Upper lobe of right lung (tissue), 1 donor: ENCODE measurements around the gene ZNF366. TPM values are rescaled to one million over a fixed set of nuclear protein-coding genes. Genes with fewer than 3 reads are reported as not detected.
A peak's percentile ranks its signal among the peaks of the same experiment; 100 is the strongest.

ENCODE experiments used
- ATAC-seq: fragments of 200-7000 bp; cut with Tn5 transposase; one replicate; pipeline ENCODE4 v1.9.1; 2020; ENCODE audit warnings: mild to moderate bottlenecking, moderate library complexity
- DNase-seq: peaks from one replicate; pipeline ENCODE4 v3.0.0-alpha.2; 2020
- H3K27ac ChIP-seq: fragments of 200-600 bp; one replicate; pipeline ENCODE4 v1.8.0; 2022
- H3K27me3 ChIP-seq: fragments of 200-600 bp; one replicate; pipeline ENCODE4 v1.8.0; 2022; ENCODE audit warnings: mild to moderate bottlenecking
- H3K36me3 ChIP-seq: fragments of 200-600 bp; one replicate; pipeline ENCODE4 v1.8.0; 2022
- H3K4me1 ChIP-seq: fragments of 200-600 bp; one replicate; pipeline ENCODE4 v1.8.0; 2022
- H3K4me3 ChIP-seq: fragments of 200-600 bp; one replicate; pipeline ENCODE4 v1.8.0; 2022; ENCODE audit warnings: mild to moderate bottlenecking
- H3K9me3 ChIP-seq: fragments of 200-600 bp; one replicate; pipeline ENCODE4 v1.8.0; 2022
- CTCF ChIP-seq: fragments of 200-600 bp; IDR thresholded peaks from one replicate; pipeline ENCODE4 v1.8.0; 2022; ENCODE audit warnings: antibody characterized with exemption
- intact Hi-C: fragments of 100-400 bp; cut with DNase I; formaldehyde crosslinking; loops from one replicate; pipeline ENCODE4 v1.11.0; 2022
- total RNA-seq: library from RNA; stranded (reverse); fragmentation: NEBNext Ultra II Directional; extraction: Animal tissue kit (Norgen Biotek cat#: 25700); gene quantifications from one replicate; pipeline ENCODE4 v1.2.1, GENCODE V29; 2021
- donor health status: DM: no; HTN: yes; CAD: no; lungs with severe emphysema.

Gene ZNF366
- total RNA-seq, 1 donor from 2014 or later = 12.2 TPM

GRCh38 chr5:72412283-72413055 is 94.7 kb downstream of the ZNF366 start:
- peak; percentile 30 for ATAC-seq
- no peaks in the 10 kb centered on the region for H3K4me1 ChIP-seq
- H3K4me3 ChIP-seq = no peak overlapping the region
- H3K36me3 ChIP-seq = no peaks in the 10 kb centered on the region
- TF ChIP-seq CTCF = no peak
- no peak for DNase-seq
- intact Hi-C loops = no loop called here
- no peaks in the 10 kb centered on the region for H3K9me3 ChIP-seq
- no peak overlapping the region for H3K27ac ChIP-seq
- H3K27me3 ChIP-seq = no peaks in the 10 kb centered on the region

- DNase-seq (no peak), ATAC-seq (peak; percentile 44)
- intact Hi-C loops = no loop called here
- Histone ChIP-seq H3K27me3 (no peaks in the 10 kb centered on the region), H3K9me3 (no peaks in the 10 kb centered on the region), H3K27ac (no peak overlapping the region), H3K4me1 (no peaks in the 10 kb centered on the region), H3K36me3 (no peaks in the 10 kb centered on the region), H3K4me3 (no peak overlapping the region)
- no peak for TF ChIP-seq CTCF
These were observed 96.4 kb downstream of the ZNF366 start for GRCh38 chr5:72410688-72411295.

GRCh38 chr5:72408603-72409002 is 98.6 kb downstream of the ZNF366 start:
- H3K27me3 ChIP-seq = no peaks in the 10 kb centered on the region
- H3K9me3 ChIP-seq = no peaks in the 10 kb centered on the region
- H3K27ac ChIP-seq = no peak overlapping the region
- no peak for DNase-seq
- no peak overlapping the region for H3K4me3 ChIP-seq
- intact Hi-C loops = no loop called here
- no peak for ATAC-seq
- H3K4me1 ChIP-seq = no peaks in the 10 kb centered on the region
- no peaks in the 10 kb centered on the region for H3K36me3 ChIP-seq
- TF ChIP-seq CTCF = no peak

GRCh38 chr5:72408127-72408526 is 99.1 kb downstream of the ZNF366 start:
- H3K4me3 ChIP-seq = no peak overlapping the region
- H3K9me3 ChIP-seq = no peaks in the 10 kb centered on the region
- H3K4me1 ChIP-seq = peaks cover 2% of the 10 kb centered on the region
- TF ChIP-seq CTCF = no peak
- DNase-seq = no peak
- H3K36me3 ChIP-seq = no peaks in the 10 kb centered on the region
- intact Hi-C loops = no loop called here
- no peaks in the 10 kb centered on the region for H3K27me3 ChIP-seq
- ATAC-seq = no peak
- H3K27ac ChIP-seq = no peak overlapping the region

- TF ChIP-seq CTCF = no peak
- peaks cover 7% of the 10 kb centered on the region for H3K4me1 ChIP-seq
- no peaks in the 10 kb centered on the region for H3K36me3 ChIP-seq
- H3K4me3 ChIP-seq = no peak overlapping the region
- intact Hi-C loops = no loop called here
- H3K27ac ChIP-seq = no peak overlapping the region
- DNase-seq (no peak), ATAC-seq (no peak)
- no peaks in the 10 kb centered on the region for H3K9me3 ChIP-seq
- H3K27me3 ChIP-seq = no peaks in the 10 kb centered on the region
These were observed 99.7 kb downstream of the ZNF366 start for GRCh38 chr5:72407541-72407940.
